ENCODE data around the gene SPATC1L.
"Not testable (repeated sequence)": the region's sequence is repeated elsewhere in the genome, so short reads cannot be mapped to it uniquely, and the experiment has no call there.

The SPATC1L gene

DNA sequence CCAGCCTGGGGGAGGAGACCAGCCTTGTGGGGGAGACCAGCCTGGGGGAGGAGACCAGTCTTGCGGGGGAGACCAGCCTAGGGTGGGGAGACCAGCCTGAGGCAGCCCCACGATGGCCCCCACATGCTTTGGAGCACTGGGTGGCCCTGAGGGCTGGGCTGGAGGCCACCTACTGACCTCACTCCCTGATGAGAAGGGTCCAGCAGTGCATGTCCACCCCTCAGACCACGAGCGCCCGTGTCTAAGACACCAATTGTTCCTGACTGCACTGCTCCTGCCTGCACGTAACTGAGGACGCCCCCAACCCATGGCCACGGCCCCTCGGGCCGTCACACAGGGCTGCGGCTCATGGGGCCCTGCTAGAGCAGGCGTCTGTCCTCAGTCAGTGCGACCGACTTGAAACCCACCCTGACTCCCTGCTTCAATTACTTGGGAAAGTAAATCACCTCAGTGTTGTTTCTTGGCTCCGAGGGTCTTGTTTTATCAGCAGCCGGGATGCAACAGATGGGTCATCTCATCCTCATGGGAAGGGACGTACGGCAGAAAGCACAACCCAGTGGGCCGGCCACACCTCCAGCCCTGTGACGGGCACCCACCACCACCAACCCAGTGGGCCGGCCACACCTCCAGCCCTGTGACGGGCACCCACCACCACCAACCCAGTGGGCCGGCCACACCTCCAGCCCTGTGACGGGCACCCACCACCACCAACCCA is at the start of gene SPATC1L:
SPATC1L (minus strand) TSS at position 550 of the 715 bp plus-strand sequence. CDS start 1,643 bp downstream, outside the sequence.
- DNase-seq: peak in 24 of 51 donors; percentile 24 to 95 (median 75)

DNA sequence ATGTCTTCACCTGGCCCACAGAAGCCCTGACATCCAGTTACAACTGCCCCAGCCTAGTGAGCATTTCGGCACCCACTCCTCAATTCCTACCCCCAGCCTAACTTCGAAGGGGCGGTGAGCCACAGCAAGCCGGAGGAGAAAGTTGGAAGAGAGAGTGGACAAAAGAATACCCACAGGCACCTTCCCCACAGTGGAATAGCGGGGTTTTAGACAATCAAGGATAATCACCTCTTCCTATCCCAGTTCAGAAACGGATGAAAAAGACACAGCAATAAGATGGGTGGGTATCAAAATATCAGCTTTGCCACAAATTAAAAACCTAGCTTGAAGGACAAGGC is 45.6 kb upstream of the SPATC1L start:
- peak in 1 of 51 donors; percentile 12 for DNase-seq

DNA sequence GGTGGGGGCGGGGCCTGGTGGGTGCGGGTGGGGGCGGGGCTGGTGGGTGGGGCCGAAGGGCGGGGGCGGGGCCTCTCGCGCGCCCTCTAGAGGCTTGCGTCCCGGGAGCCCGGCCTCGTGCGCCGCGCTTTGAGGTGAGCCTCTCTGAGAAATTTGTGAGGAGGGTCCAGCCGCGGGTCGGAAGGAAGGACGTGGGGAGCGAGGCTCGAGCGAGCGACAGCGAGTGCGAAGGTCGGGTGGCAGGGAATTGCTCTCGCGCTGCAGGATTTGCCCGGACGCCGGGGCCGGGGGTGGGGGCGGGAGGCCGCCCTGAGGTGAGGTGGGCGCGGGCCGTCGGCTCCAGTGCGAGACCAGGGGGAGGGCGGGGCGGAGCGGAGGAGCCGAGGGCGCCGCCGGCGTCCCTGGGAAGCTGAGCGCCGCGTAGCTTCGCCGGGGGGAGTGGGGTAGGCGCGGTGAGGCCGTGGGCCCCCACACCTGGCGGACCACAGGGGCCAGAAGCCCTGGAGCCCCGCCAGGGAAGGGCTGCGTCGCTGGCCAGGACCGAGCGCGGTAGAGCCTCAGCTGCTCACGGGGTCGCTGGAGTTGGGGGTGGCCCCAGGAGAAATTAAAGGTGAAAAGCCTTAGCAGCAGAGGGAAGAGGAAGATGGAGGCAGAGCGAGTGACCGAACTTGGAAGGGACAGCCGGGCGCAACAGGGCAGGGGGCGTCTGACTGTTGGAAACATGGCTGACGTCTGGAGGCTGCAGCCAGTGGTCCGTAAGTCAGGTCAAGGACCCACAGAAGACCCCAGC is 45.1 kb upstream of the SPATC1L start:
- peak in 9 of 51 donors; percentile 50 to 82 (median 77) for DNase-seq

DNA sequence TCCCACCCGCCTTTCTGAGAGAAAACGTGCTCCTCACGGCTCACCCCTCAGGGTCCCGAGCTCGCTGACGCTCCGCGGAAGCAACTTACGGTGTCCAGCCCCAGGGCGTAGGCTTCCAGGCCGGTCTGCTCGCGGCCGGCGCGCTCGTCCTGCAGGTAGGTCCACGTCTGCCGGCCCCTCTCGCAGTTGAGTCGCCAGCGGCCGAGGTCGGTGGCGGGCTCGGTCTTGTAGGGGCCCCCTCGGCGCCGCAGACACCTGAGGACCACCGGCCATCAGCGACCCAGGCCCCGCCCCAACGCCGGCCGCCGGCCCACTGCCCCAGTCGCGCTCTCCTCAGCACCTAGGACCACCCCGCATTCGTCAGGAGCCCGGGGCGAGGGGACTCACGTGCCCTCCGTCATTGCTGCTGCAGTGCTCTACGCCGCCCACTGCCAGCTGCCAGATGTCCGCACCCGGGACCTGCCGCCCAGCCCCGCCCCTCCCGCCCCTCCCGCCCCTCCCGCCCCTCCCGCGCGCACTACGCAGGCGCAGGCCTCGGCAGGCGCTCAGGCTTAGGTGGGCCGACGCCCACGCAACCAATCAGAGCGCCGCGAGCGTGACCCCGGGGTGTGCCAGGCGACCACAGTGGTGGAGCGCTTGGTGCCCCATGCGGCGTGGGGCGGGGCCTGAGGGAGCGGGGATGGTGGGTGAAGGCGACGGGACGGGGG is 44.2 kb upstream of the SPATC1L start, which contains the start of gene LSS:
LSS (minus strand) TSS at position 430 of the 707 bp plus-strand sequence; CDS start at position 401, 29 bp downstream.
- DNase-seq: peak; percentile 47 to 99 (median 94)

DNA sequence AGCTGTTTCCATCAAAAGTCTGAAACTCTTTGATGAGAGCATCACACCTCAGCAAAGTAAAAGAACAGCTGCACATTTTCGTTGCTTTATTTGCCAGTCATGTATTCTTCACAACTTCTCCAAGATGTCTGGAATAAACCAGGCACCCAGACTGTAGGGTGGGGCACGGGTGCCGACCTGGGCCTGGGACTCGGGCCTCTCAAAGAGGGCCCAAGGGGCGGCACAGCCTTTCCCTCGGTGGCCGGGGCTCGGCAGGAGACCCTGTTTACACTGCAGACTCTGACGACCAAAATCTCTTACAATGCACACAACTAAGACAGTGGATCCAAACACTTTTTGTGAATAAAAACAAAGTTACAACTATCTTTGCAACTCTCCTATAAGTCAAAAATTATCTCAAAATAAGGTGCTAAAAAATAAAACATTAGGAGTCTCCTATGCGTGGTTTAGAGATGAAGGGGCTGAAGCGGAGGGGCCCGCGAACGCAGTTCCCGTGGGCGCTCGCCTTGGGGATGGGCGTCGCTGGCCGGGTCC is 43.6 kb upstream of the SPATC1L start:
- DNase-seq: peak in 1 of 51 donors; percentile 26

DNA sequence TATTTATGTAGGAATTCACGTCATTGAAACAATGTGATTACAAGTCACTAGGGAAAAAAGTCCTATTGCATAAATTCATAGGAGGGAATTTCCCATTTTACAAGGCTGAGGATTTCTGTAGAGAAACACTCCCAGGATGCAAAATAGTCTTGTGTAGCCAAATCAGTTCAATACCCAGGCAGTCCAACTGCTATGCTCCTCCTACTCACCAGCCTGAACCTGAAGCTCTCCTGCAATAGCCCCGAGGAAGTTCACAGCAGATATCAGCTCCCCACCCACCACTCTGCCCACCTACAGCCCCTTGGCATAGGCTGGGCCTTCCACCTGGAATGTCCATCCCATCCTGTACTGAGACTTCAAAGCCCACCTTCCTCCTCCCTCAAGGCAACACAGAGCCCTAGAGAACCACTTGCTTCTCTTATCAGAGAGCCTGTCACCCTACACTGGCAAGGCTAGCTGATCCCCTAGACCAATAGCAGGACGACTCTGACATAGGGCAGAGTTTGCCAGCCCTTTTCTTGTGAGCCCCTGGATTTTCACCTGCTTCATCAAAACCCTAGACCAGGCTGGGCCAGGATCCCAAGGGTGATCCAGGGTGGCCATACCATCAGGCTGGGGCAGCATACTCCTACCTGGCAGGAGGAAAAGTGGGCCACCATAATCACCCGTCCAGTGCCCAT is 42.8 kb upstream of the SPATC1L start:
- peak in 3 of 51 donors; percentile 8 to 46 (median 27) for DNase-seq

DNA sequence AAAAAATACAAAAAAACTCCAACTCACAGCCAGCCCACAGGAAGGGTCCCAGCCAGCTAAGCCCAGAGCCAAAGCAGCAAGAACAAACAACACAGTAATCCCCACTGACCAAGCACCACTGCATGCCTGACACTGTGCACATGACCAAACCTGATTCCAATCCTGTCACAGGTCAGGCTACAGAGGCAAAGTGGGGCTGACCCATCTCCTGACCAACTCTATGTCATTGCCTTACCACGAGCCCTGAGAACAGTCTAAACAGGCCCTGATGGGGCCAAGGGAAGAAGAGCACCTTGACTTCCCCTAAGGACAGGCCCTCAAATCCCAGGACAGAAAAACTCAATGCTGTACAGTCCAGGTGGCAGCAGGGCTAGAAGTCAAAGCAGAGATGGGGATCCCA is 41.9 kb upstream of the SPATC1L start:
- peak in 1 of 51 donors; percentile 30 for DNase-seq

DNA sequence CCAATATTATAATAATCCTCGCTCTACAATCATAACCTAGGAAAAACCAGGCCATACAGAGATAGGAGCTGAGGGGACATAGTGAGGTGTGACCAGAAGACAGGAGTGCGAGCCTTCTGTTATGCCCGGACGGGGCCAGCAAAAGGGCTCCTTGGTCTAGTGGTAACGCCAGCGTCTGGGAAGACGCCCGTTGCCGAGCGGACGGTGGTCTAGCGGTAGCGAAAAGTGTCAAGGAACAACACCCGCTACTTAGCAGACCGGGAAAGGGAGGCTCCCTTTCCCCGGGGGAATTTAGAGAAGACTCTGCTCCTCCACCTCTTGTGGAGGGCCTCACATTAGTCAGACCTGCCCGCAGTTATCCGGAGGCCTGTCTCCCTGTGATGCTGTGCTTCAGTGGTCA is 39.4 kb upstream of the SPATC1L start:
- not testable (repeated sequence) for DNase-seq

DNA sequence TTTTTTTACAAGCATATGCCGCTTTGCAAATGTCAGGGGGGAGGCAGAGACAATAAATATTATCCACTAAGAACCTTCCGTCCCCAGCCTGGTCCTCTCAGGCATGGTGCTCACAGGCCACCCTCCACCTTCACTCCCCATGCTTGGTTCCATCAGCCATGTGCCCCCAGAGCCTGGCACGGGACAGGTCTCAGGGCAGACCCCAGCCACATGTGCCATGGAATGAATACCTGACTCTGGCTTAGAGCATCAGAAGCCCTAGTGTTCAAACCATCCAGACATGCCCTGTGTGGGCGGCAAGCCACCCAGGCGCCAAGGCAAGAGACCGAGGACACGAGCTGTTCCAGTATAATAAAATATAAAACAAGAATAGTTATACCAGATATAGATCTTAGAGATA is 39.0 kb upstream of the SPATC1L start:
- DNase-seq: no peak

DNA sequence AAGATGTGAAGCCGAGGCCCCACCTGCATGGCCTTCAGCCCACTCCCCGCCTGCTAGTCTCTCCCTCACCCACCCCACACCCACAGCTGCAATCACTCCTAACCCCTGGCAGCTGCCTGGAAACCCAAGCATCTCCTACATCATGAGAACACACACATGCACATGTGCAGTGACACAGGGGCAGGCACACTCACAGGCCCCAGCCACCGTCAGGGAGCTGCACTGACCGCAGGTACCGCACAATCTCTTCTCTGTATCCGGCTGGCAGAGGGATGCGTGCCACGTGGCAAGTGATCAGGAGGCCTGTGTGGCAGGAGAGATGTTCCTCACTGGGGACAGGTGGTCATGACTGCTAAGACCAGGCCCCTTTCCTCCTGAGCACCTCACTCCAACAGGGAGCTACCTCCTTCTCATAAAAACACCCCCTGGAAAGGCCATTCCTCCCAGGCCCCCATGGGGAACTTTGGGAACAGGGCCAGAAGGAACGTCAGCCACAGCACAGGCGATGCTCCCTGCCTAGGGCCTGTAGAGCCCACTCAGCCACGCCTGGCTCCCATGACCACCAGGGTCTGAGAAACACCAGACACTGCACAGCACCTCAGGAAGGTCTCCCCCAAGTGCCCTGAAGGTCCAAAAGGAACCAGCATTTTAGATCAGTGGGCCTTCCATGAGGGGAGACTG is 38.3 kb upstream of the SPATC1L start:
- DNase-seq: no peak

DNA sequence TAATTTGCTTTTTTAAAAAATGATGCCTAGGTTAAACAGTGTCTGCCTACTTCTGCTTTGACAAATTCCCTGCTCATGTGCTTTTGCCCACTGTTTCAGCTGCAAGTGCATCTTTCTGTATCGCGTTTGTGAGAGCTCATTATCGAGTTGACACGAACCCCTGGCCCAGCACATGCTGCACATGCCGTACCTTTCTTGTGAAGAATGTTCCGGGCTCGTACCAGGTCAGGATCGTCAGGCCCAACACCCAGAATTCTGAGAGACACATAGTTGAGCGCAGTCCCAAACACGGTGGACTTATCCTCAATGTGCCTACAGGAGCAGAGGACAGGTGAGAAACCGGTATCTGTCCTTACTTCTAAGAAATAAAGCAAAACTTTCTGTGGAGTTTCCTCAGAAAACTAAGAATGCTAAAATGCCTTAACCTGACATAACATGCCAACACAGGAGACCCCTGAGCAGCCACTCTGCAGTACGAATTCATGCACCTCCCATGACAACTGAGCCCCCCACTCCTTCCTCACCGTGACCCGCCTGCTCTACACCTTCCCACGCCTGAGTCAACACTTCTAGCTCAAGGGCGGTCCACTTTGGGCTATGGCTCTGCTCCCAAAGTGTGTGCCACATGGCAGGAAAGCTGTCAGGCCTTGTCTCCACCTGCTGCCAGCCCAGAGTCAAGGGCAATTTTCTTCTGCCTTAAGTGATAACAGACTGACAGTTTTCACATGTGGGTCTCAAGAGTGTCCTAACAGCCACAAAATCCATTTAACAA is 37.6 kb upstream of the SPATC1L start:
- no peak for DNase-seq

DNA sequence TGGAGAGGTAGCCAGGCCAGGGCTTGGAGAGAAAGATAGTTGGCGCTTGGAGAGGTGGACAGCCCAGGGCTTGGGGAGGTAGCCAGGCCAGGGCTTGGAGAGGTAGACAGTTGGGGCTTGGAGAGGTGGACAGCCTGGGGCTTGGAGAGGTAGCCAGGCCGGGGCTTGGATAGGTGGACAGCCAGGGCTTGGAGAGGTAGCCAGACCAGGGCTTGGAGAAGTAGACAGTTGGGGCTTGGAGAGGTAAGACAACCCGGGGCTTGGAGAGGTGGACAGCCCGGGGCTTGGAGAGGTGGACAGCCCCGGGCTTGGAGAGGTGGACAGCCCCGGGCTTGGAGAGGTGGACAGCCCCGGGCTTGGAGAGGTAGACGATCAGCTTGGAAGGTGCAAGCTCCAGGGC is 36.6 kb upstream of the SPATC1L start:
- DNase-seq: no peak

DNA sequence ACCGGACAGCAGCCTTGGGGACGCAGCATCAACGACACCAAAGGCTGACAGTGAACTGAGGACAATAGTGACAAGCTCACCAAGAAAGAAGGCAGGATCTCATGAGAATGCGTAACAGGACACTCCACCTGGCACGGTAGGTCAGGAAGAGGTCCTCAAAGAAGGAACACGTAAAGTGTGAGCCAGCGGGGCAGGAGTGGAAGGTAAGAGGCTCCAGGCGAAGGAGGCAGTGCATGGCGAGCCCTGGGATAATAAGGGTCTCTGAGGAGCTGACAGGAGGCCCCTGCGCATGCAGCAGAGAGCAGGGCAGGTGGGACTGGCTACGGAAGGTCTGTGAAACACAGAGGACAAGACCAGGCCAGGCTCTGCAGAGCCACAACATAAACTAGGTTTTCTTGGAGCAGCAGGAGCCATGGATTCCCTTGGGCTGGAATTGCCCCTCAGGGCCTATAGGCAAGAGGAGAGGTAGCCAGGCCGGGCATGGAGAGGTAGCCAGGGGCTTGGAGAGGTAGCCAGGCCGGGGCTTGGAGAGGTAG is 36.1 kb upstream of the SPATC1L start:
- no peak for DNase-seq

DNA sequence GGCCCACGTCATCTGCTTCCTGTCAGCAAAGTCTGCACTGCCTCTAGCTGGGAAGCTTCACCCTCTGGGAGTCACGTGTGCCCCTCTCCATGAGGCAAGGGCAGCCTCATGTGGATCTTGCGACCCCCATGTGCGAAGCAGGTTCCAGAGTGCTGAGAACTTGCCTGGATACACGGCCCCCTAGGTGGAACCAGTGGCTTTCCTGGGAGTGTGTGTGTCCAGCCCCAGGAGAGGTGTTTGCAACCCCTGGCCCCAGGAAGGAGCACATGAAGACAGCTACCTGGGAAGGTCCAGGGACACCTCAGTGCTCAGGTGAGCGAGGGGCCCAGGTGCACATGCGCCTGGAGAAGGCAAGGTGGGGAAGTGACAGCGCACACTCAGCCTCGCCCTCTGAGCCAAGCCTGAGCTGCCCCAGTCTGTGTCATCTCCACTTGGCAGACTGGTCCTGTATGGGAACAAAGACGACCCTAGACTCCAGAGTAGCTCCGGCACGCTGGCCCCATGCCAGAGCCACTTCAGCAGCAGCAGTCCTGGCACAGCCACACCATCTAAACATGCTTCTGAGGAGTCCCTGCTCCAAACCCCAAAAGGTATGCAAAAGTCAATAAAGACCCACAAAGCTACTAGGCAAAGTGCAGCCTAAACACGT is 35.5 kb upstream of the SPATC1L start:
- DNase-seq: peak in 7 of 51 donors; percentile 15 to 60 (median 27)

DNA sequence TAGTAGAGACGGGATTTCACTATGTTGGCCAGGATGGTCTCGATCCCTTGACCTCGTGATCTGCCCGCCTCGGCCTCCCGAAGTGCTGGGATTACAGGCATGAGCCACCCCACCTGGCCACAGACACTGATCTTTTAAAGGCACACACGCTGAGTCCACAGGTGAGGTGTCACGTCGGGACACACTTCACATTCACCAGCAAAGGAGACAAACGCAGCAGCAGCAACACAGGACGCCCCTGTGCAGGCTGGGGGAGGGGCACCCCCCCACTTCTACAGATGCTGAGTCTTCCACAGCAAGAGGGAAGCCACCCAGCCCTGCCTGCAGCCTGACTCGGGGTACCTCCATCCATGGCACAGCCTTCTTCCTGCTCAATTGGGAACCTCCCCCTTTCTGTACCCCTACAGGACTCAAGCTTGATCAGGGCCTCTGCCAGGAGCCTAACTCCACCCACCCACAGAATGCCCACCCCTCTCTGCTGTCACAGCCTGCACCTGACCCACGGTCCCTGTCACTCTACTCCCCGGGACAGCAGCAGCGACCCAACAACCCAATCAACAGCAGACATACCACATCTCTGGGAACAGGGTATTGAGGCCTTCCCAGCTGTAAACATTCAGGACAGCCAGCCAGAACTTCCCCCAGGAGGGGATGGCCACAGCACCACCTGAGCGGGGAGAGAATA is 34.8 kb upstream of the SPATC1L start:
- no peak for DNase-seq

DNA sequence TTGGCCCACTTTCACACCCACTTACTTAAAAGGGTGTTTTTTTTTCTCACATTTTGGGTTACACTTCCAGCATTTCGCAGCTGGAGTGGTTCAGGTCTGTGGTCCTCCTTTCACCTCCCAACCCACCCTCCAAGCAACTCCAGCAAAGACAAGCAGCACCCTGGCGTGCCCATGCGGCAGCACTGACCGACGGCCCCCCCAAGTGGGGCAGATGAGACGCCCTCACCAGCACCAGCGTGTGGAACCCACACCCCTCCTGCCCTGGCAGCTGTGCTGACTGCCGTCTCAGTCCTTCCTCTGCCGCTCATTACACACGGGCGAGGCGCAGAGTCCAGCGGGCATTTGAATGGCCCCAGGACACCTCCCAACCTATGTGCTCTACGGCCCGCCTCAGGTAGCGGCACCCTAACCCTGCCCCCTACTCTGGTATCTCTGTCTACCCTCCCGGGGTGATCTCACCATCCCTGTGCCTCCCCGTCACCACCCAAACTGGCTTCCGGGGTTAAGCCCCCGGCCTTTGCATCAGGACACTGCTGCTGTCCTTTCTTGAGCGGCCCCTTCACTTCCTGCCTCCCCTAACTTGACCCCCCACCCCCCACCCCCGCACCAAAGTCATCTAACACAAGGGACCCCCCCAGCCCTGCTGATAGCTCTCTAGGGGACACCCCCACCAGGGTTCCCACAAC is 33.4 kb upstream of the SPATC1L start:
- DNase-seq: no peak

DNA sequence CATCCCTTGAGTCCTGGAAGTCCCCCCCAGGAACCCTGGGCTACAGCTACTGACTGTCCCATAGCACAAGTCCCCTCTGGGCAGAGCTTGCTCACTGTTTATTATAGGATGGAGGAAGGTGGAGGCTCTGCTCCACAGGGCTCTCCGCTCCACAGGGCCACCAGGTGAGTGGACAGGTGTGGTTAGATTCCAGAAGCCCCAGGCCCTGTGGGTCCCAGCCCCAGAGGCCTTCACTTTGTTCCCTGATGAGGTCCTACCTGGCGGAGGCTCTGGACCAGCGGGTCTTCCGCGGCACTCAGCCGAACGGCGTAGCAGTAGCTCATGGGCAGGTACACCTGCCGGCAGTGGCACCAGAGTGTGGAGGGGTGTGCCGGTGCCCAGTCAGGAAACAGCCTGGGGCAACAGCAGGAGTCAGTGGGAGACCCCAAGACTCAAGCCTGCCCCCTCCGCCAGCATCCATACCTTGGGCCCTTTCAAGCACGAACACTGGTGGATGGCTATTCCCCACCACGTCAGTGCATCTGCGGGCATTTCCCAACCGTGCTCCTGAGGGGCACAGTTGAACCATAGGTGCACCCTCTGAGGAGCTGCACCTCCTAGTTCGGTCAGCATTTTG is 32.0 kb upstream of the SPATC1L start:
- no peak for DNase-seq
